ENCODE measurements around the gene PSMA5. TPM values are rescaled to one million over a fixed set of nuclear protein-coding genes. Genes with fewer than 3 reads are reported as not detected.

Gene PSMA5
- total RNA-seq, 1 experiment from 2014 or later: 147 TPM

- no peak for DNase-seq (ENCODE audit: low spot score)
- in situ Hi-C loops (cut with HindIII; ENCODE audit: low sequenced_read_pairs): no loop called here
Measured at GRCh38 chr1:109438798-109439297, 12.6 kb upstream of the PSMA5 start.

- in situ Hi-C loops (cut with HindIII; ENCODE audit: low sequenced_read_pairs): no loop called here
- DNase-seq (ENCODE audit: low spot score): no peak
Measured at GRCh38 chr1:109434484-109434883, 8.2 kb upstream of the PSMA5 start.

GRCh38 chr1:109433322-109433721 is 7.1 kb upstream of the PSMA5 start:
- in situ Hi-C loops (cut with HindIII; ENCODE audit: low sequenced_read_pairs): no loop called here
- no peak for DNase-seq (ENCODE audit: low spot score)

- no peak for DNase-seq (ENCODE audit: low spot score)
- in situ Hi-C loops (cut with HindIII; ENCODE audit: low sequenced_read_pairs): no loop called here
Measured at GRCh38 chr1:109432336-109432735, 6.1 kb upstream of the PSMA5 start.

- in situ Hi-C loops (cut with HindIII; ENCODE audit: low sequenced_read_pairs): no loop called here
- DNase-seq (ENCODE audit: low spot score): no peak
Measured at GRCh38 chr1:109427171-109427467, 871 bp upstream of the PSMA5 start.

- in situ Hi-C loops (cut with HindIII; ENCODE audit: low sequenced_read_pairs): no loop called here
- DNase-seq (ENCODE audit: low spot score): no peak
Measured at GRCh38 chr1:109425391-109426280, 612 bp downstream of the PSMA5 start.

- DNase-seq (ENCODE audit: low spot score): no peak
- in situ Hi-C loops (cut with HindIII; ENCODE audit: low sequenced_read_pairs): no loop called here
Measured at GRCh38 chr1:109423498-109423897, 2.8 kb downstream of the PSMA5 start.

- in situ Hi-C loops (cut with HindIII; ENCODE audit: low sequenced_read_pairs): no loop called here
- no peak for DNase-seq (ENCODE audit: low spot score)
Measured at GRCh38 chr1:109412551-109412950, 13.7 kb downstream of the PSMA5 start.

GRCh38 chr1:109404838-109405237 is 21.4 kb downstream of the PSMA5 start:
- in situ Hi-C loops (cut with HindIII; ENCODE audit: low sequenced_read_pairs): no loop called here
- DNase-seq (ENCODE audit: low spot score): no peak

- in situ Hi-C loops (cut with HindIII; ENCODE audit: low sequenced_read_pairs): no loop called here
- DNase-seq (ENCODE audit: low spot score): no peak
Measured at GRCh38 chr1:109402025-109402424, 24.2 kb downstream of the PSMA5 start.

- no peak for DNase-seq (ENCODE audit: low spot score)
- in situ Hi-C loops (cut with HindIII; ENCODE audit: low sequenced_read_pairs): no loop called here
Measured at GRCh38 chr1:109400035-109400655, 26.1 kb downstream of the PSMA5 start.

GRCh38 chr1:109399326-109399957 is 26.8 kb downstream of the PSMA5 start:
- peak; percentile 83 for DNase-seq (ENCODE audit: low spot score)
- in situ Hi-C loops (cut with HindIII; ENCODE audit: low sequenced_read_pairs): no loop called here

GRCh38 chr1:109398343-109399225 is 27.7 kb downstream of the PSMA5 start:
- in situ Hi-C loops (cut with HindIII; ENCODE audit: low sequenced_read_pairs): no loop called here
- DNase-seq (ENCODE audit: low spot score): no peak

- in situ Hi-C loops (cut with HindIII; ENCODE audit: low sequenced_read_pairs): no loop called here
- peak; percentile 90 for DNase-seq (ENCODE audit: low spot score)
Measured at GRCh38 chr1:109397581-109398342, 28.5 kb downstream of the PSMA5 start, which contains the start of gene SORT1. SORT1 (minus strand) TSS chr1:109397918; CDS start chr1:109397892, 26 bp downstream.

GRCh38 chr1:109396871-109397580 is 29.2 kb downstream of the PSMA5 start:
- DNase-seq (ENCODE audit: low spot score): peak; percentile 17
- in situ Hi-C loops (cut with HindIII; ENCODE audit: low sequenced_read_pairs): no loop called here

GRCh38 chr1:109396513-109396839 is 29.8 kb downstream of the PSMA5 start:
- in situ Hi-C loops (cut with HindIII; ENCODE audit: low sequenced_read_pairs): no loop called here
- no peak for DNase-seq (ENCODE audit: low spot score)

- in situ Hi-C loops (cut with HindIII; ENCODE audit: low sequenced_read_pairs): no loop called here
Measured at GRCh38 chr1:109395602-109396512, 30.4 kb downstream of the PSMA5 start.

More at GRCh38 chr1:109395602-109396512, 30.4 kb downstream of the PSMA5 start:
- DNase-seq (ENCODE audit: low spot score): no peak

Measured in G401 (cell line).